DMS 273 (cell line): ENCODE results near the gene TGFB2.
"Not testable (repeated sequence)": the region's sequence is repeated elsewhere in the genome, so short reads cannot be mapped to it uniquely, and the experiment has no call there.

Experiments used
- DNase-seq: peaks from one replicate; lab custom pipeline; 2025; ENCODE audit not compliant: unreplicated experiment; lab: John Stamatoyannopoulos, UW

Gene TGFB2

DNA sequence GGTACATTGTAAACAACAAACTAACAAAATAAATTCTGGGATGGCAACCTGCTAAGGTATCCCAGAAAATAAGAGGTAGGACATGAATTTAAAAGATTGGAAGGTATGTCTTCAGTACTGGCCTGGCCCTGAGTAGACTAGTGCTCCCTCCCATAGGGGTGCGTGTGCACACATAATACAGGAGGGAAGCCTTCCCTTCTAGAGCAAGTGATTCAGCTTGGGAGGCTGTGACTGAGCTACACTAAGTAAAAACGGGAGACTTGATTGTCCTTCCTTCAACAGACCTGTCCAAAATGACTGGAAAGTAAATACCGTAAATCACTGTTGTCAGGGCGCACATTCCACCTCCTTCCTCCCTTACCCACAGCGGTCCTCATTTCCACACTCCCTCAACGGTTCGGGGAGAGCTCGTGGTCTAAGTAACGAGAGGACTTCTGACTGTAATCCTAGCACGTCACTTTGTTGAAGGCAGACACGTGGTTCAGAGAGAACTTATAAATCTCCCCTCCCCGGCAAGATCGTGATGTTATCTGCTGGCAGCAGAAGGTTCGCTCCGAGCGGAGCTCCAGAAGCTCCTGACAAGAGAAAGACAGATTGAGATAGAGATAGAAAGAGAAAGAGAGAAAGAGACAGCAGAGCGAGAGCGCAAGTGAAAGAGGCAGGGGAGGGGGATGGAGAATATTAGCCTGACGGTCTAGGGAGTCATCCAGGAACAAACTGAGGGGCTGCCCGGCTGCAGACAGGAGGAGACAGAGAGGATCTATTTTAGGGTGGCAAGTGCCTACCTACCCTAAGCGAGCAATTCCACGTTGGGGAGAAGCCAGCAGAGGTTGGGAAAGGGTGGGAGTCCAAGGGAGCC lies at the start of gene TGFB2:
TSS of gene TGFB2 (plus strand) at position 523 of the 859 bp plus-strand sequence. CDS start 1,366 bp downstream, outside the sequence.
- peak; percentile 85 for DNase-seq

DNA sequence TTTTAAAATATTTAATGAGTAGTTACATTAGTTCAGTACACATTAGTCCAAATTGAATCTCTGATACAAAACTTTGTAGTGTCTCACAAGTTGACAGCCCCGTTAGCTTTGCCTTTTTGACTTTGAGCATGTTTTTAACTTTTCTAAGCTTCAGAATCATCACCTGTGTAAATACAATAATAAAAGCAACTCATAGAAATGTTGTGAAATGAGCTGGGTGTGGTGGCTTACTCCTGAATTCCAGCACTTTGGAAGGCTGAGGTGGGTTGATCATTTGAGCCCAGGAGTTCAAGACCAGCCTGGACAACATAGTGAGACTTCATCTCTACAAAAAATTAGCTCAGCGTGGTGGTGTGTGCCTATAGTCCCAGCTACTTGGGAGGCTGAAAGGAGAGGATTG lies 49.0 kb upstream of the TGFB2 start:
- DNase-seq, result no peak

DNA sequence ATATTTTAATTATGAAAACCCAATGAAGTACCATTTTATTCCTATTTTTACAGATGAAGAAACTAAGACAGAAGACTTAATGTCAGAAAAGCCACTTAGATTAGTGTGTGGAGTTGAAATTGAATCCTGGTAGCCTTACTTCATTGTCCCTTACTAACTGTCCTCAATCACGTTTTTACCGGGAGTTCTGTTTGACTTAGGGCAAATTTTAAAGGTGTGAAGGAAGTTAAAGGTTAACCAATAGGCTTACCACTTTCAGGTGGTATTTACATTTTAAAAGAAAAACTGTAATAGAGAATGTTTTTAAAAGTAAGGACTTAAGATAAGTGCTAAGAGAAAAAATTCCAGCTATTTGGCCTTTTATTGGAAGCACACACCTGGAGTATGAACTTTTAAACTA lies 47.7 kb upstream of the TGFB2 start:
- no peak for DNase-seq

DNA sequence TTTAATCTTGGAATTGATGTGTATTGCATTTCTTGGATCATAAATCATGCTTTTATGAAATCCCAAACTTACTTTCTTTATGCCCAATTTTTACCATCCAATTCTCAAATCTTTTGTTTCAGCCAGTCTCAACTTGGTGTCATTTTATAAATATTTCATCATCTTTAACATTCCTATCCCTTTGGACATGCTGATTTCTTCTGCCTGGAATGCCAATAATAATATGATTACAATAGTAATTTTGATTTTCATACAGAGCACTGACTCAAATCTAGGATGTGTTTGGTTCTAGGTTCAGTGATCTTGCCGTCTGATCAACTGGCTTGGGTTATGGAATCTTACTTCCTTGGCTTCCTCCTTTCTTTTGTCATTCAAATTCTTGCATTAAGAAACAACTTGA lies 47.3 kb upstream of the TGFB2 start:
- DNase-seq, result no peak

DNA sequence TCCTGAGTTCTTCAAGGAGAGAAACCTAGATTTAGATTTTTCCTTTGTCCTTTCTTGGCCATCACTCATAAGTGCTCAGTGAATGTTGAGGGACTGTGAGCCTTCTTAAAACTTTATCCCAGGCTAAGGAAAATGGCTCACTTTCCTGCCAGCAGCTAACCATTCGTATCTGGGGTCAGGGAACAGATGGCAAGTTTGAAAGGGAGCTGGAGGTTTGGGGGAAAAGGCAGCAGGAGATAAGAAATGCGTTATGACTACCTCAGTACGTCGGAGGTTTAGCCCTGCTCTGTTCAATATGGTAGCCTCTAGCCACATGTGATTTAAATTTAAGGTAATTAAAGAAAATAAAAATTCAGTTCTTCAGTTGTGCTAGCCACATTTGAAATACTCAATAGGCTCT lies 46.7 kb upstream of the TGFB2 start:
- DNase-seq, result peak; percentile 75

DNA sequence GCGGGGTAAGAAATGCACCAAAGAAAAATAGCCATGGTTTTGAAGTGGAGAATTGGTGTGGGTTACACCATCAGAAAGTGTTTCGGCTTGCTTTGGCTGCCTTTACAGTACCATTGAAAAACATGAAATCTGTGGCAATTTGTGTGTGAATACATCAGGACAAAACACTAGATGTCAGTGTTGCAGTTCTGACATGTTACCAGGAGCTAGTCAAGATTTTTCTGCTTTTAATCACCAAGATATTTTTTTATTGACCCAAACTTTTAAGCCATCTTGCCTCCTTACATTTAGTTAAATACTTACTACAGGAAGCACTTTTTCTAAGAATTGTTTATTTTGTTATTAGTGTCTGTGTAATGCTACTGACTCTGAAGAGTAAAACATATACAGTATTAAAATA lies 45.7 kb upstream of the TGFB2 start:
- peak; percentile 66 for DNase-seq

DNA sequence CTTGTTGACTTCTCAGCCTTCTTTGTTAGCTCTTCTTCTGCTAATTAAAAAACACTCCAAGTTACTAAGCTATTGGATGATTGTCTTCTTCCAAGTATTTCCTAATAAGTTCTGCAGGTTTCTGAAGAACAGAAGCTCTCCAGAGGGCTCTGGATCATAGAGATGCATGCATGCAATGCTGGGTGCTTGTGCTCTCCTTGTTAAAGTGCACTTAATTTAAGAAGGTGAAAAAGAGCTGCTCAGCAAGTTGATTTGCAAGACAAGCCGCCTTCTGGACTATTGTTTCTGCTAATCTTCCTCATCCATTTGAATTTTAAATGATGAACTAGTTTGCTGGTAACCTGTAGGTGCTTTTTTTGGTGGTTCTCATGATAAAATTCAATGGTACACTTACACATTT lies 43.9 kb upstream of the TGFB2 start:
- no peak for DNase-seq

DNA sequence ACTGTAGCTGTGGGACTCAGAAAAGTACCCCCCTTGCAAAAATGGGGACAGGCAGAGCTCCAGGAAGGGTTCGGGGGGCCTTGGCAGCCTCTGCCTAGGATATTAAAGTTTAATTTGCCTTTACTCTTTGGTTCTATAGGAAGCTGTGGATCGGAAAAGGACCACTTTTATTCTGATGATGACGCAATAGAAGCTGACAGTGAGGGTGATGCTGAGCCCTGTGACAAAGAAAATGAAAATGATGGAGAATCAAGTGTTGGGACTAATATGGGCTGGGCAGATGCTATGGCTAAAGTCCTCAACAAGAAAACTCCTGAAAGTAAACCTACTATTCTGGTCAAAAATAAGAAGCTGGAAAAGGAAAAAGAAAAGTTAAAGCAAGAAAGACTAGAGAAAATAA lies 43.0 kb upstream of the TGFB2 start:
- no peak for DNase-seq

DNA sequence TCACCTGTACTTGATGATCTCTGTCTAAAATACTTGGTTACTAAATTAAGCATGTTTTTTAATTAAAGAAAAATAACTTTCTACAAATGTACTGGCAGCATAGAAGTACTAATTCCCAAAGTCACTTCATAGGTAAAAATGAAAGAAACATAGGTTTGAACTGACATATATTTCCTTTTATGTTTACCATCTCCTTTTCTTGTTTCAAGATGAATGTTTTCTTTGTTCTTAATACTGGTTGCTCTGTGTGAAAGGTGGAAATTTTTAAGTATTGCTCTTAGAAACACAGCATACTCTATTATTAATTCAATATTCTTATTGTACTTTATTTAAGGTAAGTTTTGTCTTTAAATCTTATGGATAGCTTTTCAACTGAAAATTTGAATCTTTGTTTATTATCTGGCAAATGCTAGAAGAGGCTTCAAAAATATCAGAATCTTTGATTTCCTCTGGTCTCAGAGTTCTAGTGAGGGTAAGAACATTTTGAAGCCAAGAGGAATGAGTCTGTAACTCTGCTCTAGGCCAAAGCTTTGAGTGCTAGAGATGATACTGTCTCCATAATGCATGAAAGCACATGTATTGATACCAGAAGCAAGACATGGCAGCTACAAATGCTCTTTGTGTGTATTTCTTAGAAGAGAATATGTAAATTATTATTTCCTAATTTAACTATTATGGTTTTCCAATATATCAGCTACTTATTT lies 41.8 kb upstream of the TGFB2 start:
- no peak for DNase-seq

DNA sequence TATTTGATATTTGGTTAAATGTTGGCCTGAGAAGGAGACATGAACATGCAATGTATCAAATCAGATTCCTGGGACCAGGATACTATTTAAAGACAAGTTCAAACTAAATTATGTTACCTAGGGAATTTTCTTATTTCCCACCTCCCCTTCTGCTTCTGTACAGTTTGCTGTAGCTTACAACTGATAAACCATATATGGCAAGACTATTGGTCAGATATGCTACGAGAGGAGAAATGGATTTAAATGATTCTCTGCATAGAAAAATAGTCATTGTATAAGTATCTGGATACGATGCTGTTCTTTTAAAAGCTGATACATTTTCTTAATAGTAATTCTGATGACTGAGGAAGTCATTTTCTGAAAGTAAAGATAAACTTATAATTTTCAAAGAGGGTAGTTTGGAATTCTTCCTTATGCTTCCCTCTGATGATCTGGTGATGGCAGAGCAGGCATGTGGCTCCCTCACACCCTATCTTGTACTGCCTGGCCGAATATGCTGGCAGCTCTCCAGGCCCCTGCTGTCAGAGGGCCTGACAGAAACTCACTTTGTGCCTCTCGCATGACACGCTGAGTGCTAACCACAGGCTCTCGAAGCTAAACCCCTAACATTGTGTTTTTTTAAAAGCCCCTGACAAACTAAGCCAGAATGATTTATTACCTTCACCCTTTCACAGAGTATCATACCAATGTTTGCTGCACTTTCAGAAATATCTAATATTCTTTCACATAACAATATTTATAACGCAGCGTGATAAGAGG lies 40.7 kb upstream of the TGFB2 start:
- DNase-seq, result peak; percentile 68

DNA sequence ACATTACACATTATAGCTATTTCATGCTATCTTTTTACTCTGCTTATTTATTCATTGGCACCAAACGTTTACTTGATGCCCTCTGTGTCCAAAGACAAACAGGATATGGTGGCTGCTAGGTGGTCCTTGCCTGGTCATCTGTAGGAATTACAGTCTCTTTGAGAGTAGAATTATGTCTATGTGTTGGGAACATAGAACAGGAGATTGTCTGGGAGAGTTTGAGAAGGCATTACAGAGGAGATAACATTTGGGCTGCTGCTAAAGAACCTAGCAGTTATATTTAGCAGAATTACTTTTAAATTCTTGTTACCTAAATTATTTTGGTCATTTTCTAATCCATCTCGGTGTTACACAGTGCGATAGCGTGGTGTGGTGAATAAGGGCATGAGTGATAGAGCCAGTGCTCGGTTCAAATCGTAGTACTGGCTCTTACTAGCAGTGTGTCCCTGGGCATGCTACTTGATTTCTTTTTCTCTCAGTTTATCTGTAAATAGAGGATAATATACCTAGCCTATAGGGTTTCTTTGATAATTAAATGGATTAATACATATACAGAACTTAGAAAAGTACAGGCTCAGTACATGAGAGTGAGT lies 39.6 kb upstream of the TGFB2 start:
- DNase-seq, result no peak

DNA sequence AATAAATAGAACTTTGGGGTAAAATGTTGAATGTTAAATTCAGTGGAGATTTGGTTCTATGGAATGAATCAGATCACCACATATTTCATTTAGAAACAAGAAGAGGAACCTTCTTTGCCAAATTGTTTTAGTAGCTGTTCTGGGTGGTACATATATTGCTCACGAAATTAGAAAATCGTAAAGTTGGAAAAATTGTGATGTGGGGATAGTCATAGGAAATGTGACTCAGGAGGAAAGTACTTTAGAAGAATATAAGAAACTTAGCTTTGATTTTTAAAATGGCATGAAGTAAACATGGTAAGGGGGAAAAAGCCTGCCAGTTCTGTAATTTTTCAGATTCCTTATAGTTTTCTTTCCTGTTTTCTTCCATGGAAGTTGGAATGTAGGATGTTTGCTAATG lies 32.6 kb upstream of the TGFB2 start:
- DNase-seq, result no peak

DNA sequence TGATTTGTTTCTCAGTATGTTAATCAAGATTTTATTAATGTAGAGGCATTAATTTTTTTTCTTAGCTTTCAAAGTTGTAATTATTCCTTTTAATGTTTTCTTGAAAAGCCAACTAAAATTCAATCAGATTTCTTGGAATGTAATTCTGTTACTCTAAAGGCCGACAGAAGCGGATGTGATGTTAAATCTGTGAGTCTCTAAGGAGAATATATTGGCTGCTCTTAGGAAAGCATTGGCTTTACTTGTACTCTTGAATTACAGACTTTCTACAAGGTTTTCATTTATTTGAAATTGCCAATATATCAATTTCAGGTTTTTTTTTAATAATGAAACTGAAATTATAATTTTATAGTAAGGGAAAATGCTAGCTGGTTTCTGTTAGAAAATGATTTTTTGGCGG lies 30.8 kb upstream of the TGFB2 start:
- DNase-seq, result no peak

DNA sequence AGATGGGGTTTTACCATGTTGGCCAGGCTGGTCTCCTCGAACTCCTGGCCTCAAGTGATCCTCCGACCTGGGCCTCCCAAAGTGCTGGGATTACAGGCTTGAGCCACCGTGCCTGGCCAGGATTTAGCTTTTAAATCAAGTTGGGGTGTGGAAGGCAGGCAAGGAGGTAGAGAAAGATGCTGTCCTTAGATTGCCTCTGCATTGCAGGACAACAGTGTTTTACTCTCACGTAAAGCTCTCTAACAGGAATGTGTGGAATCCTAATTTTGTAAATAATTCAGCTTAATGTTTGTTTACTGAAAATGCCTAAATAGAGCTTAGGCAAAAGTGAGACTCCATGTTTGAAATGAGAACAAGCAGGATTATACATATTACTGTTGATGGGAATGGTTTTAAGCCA lies 29.5 kb upstream of the TGFB2 start:
- DNase-seq, result no peak

DNA sequence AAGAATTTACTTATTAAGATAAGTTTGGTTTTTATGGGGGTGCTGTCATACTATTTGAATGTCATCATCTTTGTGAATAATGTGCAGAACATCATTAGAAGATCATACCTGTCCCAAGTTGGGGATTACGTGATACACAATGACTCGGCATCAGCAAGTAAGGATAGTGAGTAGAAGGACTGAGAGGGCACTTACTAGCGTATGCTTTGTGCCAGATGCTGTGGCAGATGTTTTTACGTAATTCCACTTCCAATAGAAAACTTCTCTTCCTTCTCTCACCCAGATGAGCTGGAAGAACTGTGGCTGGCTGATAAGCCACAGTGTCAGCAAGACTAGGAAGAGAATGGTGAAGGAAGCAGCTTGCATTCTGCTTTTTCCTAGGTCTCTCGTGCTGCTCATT lies 28.1 kb upstream of the TGFB2 start:
- DNase-seq, result peak; percentile 30

DNA sequence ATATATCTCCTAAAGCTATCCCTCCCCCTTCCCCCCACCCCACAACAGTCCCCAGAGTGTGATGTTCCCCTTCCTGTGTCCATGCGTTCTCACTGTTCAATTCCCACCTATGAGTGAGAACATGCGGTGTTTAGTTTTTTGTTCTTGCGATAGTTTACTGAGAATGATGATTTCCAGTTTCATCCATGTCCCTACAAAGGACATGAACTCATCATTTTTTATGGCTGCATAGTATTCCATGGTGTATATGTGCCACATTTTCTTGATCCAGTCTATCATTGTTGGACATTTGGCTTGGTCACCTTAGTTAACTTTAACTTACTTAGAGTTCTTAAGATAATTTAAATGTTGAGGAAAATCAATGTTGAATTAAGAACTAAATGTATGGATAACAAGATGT lies 25.0 kb upstream of the TGFB2 start:
- DNase-seq, result not testable (repeated sequence)

DNA sequence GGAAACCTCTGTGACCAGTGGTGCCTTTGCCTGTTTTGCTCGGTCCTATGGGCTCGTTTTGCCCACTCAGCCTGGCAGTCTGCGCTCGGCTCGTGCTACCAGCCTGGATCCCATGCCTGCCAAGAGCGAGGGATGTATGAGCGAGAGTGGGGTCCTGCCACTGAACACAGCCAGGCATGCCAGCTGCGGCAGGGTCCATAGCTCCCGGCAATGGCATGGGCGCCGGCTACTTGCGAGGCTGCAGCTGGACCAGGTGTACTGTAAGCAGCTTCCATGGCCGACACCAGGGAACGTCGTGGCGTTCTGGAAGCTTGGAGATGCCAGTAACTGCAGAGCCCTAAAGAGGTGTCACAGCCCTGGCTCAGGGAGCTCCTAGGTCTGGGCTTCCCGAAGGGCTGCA lies 22.4 kb upstream of the TGFB2 start:
- DNase-seq, result no peak

DNA sequence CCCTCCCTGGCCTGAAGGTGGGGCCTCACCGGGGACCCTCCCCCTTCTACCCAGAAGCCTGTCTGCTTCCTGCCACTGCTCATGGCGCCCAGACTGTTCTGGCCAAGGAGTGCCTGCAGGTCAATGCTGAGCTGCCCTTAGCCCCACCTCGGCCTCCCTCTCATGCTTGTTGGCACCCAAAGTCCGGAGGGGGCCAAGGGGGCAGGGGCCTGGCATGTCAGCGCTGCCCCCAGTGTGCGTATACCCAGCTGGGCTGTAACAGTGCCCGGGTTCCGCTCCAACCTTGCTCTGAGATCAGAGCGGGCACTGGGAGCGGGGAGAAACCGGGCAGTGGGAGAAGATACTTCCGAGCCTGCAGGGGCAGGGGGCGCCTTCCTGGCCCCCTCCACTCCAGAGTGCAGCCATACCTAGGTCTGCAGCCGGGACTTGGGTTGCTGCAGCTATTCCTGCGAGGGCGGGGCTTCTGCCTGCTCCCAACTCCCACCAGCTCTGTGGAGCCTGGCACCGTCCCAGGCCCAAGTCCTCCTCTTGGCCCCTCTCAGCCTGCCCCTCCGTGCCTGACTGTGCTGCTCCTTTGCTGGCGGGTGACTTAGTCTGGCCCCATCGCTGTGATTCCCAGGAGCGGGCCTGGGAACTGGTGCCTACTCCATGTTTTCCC lies 21.4 kb upstream of the TGFB2 start:
- no peak for DNase-seq

DNA sequence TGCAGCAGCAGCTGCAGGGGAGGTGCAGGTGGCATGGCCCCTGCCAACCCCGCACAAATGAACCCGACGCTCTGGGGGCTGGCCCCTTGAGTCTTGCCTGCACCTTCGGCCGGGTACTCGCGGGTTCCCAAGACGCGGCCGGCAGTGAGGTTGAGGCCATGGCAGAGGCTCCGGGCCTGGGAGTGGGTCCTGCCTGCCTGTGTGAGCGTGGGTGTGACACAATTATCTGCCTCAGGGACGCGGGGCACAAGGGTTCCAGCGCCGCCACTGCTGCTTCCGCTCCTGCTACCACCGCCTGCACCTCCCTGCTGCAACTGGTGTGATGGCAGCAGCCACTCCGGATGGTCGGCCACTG lies 20.9 kb upstream of the TGFB2 start:
- no peak for DNase-seq

DNA sequence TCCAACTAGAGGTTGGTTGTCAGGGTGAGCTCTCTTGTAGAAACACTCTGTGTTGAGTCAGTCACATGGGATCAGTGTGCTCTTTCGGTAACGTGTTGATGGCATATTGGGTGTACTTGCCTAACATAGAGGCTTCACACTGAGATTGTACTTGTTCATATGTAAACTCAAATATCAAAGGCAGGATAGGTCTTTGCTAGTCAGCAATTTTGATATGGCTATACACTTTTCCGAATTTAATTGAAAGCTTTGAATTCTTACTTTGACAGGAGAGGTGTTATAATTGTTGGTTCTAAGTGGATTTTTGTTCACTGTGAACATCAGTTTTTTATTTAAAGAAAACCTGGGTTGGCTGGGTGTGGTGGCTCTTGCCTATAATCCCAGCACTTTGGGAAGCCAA lies 16.4 kb upstream of the TGFB2 start:
- DNase-seq, result no peak

DNA sequence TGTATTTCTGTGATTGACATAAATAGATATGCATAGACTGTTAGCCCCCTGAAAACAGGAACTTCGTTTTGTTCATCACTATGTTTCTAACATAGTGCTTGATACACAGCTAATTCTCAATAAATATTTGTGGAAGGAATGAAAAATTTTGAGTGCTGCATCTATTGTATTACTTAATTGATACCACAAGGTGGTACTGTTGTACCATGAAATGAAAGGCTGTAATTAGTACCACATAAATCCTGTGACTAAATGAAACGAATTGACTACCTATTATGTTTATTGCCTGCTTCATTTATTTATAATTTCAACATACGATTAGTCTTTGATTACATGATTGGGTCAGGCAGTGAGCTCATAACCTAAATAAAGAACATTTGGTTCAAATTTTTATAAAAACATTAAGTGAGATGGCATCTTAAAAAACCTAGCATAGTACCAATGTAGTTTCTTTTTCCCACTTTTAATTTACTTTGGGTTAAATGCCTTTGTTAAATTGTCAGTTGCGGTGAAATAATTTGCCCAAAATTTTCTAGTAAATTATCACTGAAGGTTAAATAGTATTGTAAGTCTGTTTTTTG lies 15.0 kb upstream of the TGFB2 start:
- peak; percentile 67 for DNase-seq
